Measurements from ENCODE around the gene SHFL.

SHFL gene

DNA sequence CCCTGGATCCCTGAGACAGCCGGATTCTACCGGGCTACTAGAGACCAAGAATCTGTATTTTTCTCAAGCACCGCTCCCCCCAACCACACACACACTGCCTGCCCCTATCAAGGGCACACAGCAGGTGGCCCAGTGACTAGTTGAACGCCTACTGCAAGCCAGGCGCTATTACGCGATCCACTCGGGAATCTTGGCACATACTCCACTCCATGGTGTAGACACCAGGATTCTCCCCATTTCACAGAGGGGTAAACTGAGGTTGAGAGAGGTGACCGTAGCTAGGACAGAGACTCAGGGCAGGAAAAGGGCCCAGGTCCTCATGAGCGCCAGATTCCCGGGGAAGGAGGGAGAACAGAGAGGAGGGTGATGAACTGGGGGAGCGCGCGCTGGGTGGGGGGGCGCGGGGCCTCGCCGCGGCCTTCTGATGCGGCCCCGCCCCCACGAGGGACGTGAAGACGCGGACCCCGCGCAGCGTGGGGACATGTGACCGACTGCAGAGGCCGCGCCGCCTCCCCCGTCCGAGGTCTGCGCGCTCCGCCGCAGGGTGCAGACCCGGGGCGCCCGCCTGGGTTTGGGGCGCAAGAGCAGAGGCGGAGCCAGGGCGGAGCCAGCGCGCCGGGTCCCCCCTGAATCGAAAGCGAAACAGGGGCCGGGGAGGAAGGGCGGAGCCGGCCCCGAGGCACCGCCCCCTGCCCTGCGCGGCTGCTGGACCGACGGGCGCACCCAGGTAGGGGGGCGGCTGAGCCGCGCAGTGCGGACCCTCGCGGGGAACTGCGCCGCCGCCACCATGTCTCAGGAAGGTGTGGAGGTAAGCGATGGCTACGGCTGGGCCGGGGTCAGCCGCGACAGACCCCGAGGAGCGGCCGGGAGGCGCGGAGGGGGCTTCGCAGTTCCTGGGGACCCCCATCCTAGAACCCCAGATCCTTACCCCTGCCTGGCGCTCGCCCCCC, at the start of gene SHFL:
Gene SHFL (plus strand): TSS at position 677 of the 950 bp plus-strand sequence. CDS start 111 bp downstream, at position 788.
- DNase-seq: peak; percentile 89

DNA sequence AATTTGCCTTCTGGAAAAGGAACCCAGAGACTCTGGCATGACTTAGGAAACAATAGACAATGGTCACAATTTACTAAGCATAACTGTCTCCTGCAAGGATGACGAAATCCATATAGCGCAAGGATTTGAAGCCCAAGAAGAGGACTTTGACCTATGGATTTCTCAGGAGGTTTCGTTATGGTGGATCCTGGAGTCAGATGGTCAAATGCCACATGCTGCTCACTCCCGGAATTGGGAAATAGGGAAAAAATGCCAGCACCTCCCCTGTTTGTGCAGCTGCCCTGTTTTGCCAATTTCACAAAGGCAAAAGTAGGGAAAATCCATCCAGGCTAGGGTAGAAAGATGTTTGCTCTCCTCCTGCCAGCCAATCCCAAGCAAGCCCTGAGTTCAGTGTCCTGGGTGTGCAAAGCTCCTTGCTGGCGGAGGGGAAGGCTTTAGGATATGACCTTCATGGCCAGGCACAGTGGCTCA, 49.5 kb upstream of the SHFL start:
- no peak for DNase-seq

DNA sequence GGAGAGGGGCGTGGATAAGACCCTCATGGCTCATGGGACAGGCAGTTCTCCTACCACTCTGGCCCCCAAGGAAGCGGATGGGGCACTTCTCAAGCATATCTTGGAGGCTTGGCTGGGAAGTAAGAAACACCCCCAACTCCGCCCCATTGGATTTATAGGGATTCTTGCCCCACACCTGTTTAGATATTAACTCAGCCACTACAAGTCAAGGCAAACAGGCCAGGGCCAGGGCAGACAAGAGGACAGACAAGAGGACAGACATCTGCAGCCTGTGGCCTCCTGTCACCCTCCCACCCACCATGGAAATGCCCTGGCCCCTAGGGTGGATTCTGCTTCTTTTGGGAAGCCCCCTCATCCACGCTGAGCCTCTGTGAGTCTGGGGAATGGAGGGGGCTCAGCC, 48.8 kb upstream of the SHFL start:
- no peak for DNase-seq

DNA sequence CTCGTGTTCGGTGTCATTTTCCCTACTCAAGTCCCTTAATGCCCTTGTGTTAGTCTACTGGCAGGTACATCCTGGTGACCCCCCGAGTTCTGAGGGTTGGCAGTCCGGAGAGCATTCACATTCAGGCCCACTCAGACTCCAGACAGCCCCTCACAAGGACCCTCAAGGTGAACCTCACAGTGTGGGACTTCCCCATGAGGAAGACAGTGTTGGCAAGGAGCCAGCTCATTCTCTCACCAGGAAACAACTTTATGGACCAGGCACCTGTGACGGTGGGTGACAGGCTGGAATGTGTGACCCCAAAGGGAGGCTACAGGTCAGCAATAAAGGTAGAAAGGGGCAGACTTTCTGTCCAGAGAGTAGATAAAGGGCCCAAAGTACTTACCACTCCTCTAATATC, 48.3 kb upstream of the SHFL start:
- DNase-seq: peak; percentile 13

DNA sequence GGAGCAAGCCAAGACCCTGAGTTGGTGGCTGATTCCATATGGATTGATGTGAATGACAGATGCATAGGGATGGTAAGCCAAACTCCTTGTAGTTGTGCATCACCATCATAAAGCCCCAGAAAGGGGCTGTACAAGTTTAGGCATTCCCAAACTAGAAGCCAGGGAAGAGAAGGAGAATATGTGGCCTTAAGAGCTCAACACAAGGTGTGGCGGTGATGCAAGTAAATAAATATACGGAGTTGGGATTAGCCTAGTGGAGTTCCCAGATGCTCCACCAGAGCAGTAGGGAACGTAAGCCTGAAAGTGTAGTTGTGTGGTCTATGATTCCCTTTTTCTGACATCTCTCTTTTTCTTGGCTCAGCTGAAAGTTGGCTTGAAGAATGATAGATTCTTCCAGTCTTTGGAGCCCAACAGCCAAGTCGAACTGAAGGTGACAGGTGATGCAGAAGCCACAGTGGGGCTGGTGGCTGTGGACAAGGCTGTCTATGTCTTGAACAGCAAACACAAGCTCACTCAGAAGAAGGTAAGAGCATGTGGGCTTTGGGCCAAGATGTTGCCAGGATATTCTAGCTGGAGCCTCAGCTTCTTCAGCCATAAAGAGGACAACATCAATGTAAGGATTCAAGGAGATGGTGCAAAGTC, 42.7 kb upstream of the SHFL start:
- DNase-seq: peak; percentile 31

DNA sequence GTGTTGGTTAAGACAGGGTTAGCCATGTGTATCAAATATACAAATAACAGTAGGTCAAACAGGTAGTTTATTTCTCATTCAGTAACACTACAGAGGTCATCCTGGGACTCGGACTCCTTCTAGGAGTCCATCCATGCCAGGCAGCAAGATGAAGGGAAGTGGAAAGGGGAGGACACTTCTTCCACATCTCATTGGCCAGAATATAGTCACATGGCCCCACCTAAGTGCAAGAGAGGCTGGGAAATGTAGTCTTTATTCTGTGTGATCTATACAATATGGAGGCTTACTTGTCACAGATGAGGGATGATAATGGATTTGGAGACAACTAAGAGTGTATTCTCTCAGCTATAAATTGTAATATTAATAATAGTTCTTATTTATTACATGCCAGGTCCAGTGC, 41.7 kb upstream of the SHFL start:
- DNase-seq: no peak

DNA sequence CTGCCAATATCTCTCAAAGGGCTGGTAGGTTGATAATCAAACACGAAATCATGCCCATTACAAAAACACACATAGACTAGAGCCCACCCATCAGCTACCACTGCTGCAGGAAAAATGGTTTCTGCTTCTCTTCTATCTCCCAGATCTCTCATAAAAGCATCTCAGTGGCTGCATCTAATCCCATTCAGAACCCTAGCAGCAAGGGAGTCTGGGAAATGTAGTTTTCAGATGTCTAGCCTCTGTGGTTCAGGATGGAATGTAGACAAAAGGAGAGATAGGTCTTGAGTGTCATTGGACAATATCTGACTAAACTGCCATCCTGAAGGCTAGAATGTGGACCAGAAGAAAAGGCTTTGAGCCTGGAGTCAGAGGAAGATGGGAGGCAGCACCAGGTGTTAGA, 40.7 kb upstream of the SHFL start:
- no peak for DNase-seq

DNA sequence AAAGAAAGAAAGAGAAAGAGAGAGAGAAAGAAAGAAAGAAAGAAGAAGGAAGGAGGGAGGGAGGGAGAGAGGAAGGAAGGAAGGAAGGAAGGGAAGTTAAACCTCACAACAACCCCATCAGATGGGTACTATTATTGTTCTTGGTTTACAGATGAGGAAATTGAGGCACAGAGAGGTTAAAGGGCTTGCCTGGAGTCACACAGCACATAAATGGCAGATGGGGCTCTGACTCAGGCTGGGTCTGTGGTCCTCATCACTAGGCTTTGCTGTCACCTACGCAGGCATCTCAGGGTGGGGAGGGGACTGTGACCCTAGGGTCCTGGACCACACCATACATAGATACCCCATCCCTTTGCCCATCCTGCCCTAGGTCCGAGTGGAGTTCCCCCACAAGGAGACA, 36.5 kb upstream of the SHFL start:
- DNase-seq: no peak

DNA sequence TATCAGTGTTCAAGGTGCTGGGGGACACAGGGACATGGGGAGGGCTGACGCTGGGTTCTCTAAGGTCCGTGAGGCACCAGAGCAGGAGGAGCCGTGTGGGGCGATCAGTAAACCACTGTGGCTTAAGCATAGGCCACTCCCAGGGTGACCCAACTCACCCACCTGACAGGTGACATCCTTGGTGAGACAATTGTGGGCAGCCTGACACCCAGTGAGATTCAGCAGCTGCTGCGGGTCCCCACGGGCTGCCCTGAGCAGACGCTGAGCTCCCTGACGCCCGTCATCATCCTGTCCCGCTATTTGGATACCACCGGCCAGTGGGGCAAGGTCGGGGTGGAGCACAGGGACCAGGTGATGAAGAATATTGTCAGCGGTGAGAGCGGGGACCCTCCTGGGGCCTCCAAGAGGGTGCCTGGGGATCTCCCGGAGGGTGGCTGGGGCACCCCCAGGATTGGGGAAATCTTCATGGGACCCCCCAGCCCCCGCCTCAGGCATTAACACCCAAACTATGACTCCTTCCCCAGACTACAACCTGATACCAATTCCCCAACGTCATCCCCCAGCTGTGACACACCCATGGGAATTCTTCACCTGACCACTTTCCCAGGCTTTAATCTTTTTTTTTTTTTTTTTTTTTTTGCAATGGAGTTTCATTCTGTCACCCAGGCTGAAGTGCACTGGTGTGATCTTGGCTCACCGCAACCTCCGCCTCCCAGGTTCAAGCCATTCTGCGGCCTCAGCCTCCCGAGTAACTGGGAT, 33.3 kb upstream of the SHFL start:
- no peak for DNase-seq

DNA sequence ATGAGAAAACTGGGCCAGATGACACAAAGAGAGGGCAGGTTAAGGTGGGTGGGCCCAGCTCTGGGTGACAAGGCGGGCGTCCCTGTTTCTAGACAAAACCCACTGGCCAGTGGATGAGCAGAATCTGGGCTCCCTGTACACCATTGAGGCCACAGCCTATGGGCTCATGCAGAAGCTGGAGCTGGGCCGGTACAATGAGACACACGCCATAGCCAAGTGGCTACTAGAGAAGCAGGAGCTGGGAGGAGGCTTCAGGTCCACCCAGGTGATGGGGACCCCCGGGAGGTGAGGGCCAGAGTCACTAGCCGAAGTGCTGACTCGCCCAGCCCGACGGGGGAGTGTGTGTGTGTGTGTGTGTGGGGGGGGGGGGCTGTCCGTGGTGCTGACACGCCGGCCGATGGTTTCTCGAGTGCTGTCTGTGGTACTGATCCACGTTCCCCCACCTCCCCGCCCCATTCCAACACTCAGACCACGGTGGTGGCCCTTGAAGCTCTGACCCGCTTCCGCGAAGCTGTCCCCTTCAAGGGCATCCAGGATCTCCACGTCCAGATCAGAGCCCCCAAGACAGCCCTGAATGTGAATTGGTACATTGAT, 24.3 kb upstream of the SHFL start:
- DNase-seq: peak; percentile 26

DNA sequence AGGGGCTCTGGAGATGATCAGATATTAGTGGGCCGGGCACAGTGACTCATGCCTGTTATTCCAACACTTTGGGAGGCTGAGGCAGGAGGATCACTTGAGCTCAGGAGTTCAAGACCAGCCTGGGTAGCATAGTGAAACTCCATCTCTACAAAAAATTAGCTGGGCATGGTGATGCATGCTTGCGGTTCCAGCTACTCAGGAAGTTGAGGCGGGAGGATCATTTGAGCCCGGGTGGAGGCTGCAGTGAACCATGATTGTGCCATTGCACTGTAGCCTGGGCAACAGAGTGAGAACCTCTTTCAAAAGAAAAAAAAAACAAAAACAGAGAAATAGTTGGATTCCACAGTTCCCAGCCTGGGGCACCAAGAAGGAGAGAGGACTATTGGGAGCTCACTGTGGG, 17.9 kb upstream of the SHFL start:
- no peak for DNase-seq

DNA sequence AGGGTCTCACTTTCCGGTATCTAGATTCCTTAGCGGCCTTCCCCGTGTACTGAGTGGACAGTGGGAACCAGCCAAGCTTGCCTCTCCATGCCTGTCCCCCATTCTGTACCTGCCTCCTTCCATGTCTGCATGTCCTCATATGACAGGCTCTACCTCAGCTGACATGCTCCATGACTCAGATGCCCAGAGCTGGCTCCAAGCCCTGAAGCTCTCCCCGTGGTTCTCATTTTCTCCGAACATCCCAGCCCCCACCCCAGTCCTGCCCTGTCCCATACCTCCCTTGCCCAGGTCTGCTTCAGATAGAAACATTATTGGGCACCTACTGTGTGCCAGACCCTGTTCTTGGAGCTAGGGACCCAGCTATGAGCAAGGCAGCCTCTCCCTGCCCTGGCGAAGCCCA, 17.1 kb upstream of the SHFL start:
- no peak for DNase-seq

DNA sequence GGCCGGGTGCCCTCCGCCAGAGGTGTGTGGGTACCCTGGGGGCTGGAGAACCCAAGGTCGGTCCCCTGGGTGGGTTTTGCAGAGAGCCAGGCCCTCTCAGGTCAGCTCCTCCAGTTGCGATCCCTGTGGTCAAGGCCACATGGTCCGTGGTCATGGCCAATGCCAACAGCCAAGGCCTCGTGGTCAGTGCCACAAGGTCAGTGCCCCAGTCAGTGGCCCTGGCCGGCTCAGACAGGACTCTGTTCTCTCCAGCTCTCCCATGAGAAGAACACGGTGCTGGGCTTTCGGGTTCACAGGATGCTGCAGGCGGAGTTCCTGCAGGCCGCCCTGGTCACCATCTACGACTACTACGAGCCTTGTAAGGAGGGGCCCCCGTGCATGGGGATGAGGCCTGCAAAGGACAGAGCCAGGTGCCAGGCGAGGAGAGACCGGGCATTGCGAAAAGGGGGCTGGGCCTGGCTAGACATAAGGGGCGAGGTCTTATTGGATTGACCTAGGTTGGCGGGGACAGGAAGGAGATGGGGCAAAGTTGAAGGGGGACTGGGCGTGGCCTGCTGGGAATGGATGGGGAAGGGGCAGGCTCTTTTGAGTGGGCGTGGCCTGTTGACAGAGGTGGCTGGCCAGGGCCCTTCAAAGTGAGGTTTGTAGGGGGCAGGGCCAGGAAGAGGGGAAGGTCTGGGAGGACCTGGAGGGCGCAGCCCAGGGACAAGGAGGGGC, 15.2 kb upstream of the SHFL start:
- no peak for DNase-seq

DNA sequence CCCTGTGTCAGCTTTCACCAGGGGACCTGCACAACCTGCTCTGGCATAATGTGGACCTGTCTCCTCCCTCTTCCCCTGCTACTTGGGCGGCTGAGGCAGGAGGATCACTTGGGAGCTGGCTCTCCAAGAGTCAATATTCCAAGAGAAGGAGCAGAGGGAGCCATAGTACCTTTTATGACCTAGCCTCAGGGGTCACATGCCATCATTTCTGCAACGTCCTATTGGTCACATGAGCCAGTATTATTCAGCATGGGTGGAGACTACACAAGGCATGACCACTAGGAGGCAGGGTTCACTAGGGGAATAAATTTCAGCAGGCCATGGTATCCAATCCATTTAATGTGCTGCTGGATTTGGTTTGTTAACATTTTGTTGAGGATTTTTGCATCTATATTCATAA, 12.0 kb upstream of the SHFL start:
- peak; percentile 48 for DNase-seq

DNA sequence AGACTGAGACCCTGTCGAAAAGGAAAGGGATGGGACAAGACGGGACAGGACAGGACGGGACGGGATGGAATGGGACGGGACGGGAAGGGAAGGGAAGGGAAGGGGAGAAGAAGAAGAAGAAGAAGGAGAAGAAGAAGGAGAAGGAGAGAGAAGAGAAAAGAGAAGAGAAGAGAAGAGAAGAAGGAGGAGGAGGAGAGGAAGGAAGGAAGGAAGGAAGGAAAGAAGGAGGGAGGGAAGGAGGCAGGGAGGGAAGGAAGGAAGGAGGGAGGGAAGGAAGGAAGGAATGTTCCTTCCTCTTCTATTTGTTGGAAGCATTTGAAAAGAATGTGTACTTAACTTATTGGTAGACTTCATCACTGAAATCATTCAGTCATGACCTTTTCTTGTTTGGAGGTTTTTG, 9.6 kb upstream of the SHFL start:
- DNase-seq: no peak

DNA sequence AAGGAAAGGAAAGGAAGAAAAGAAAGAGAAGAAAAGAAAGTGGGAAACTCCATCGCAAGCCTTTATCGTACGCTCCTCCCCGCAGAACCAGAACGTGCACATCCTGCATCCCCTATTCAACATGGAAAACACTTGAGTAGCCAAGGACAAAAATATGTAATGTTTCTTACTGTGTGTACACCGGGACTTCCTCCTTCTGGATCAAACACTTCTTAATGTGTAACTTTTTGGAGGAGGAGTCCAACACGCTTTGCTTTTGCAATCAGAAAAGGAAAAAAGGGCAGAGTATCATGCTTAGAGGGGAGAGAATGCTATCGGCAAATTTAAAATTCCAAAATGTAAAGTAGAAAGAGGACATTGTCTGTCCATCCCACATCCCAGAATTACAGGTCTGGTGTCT, 7.8 kb upstream of the SHFL start:
- DNase-seq: no peak

DNA sequence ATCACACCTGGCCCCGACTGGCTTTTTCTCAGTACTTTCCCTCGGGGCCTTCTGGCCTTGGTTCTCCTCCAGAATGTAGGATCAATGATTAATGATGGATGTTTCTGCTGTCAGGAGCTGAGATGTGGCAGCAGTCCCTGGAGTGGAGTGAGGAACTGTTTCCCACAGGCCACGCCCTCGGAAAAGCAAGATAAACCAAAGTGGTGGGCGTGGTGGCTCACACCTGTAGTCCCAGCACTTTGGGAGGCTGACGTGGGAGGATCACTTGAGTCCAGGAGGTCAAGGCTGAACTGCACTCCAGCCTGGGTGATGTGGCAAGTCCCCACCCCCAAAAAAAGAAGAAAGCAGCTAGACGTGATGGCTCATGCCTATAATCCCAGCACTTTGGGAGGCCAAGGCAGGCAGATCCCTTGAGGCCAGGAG, 7.1 kb upstream of the SHFL start:
- DNase-seq: no peak

DNA sequence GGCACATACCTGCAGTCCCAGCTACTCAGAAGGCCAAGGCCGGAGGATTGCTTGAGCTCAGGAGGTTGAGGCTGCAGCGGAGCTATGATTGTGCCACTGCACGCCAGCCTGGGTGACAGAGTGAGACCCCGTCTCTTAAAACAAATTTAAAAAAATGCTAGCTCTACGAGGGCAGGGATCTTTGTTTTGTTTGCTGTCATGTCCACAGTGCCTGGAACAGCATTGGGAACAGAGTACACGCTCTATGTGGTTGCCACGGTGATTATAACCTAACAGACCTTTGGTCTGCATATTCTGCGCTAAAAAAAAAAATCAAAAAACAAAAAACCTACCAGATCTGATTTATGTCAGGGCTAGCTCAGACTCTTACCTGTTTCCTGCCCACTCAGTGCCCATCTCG, 2.2 kb upstream of the SHFL start:
- DNase-seq: no peak

DNA sequence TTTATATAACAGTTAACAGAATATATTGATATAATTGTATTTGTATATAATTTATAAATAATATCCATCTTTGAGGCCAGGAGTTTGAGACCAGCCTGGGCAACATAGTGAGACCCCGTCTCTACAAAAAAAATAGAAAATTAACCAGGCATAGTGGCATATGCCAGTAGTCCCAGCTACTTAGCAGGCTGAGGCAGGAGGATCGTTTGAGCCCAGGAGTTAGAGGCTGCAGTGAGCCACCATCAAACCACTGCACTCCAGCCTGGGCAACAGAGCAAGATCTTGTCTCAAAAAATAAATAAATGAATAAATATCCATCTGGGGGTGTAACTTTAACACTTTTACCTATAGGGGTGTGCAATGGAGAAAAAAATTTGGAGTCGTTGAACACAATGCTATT, 1.3 kb upstream of the SHFL start:
- DNase-seq: no peak

DNA sequence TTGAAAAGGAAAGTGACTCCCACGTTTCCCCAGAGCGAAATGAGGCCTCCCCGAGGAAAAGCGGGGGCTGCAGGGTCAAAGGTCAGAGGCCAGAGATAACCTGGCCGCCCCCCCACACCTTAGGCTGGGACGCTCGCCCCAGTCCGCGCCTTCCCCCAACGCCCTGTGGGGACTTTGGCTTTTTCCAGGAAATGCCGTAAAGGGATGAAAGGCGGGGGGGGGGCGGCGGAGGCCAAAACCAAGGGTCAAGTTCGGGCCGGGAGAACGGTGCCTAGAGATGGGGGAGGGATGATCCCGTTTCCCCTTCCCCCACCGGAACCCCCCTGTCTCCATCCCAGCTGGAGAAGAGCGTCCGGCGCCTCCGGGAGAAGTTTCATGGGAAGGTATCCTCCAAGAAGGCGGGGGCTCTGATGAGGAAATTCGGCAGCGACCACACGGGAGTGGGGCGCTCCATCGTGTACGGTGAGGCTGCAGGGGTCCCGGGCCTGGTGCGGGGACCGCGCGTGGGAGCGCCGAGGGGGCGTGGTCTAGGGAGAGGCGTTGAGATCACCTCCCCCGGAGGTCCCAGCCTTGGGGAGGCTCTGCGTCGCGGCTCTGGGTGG, 575 bp downstream of the SHFL start:
- no peak for DNase-seq

DNA sequence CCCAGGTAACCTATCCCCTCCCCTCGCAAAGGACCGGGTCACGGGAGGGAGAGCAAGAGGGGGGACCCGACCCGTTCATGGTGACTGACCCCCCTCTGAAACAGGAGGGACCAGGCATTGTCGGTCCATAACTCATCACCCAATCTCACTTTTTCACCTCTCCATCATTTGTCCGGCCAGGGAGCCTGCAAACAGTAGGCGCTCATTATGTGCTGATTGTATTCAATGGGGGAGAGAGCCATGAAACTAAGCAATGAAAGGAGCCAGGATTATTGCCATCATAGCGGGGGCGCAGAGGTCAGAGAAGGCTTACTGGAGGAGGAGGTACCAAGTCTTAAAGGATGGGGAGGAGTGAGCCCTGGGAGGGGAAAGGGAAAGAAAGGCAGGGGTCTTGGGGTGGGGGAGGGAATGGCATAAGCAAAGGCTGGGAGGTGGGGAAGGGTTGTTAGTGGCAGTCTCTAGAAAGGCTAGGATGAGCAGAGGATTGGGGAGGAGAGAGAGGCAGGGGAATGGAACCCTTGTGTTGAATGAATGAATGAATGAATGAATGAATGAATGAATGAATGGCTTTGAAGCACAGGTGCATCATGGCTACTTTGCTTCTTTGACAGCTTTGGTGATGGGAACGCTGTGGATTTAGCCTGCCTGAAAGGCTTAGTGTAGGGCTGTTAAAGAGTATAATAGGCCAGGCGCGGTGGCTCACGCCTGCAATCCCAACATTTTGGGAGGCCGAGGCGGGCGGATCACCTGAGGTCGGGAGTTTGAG, 1.4 kb downstream of the SHFL start:
- DNase-seq: no peak

Data from RPMI8226 (cell line).